NCI-H1417 (cell line): ENCODE data around the gene GNAT1.
A peak's percentile ranks its signal among the peaks of the same experiment; 100 is the strongest.

Source experiments
- DNase-seq, 3 experiments: peaks; one replicate each; lab custom pipeline; 2025; lab: John Stamatoyannopoulos, UW

GNAT1 gene

GRCh38 chr3:50162034-50162883 is 29.2 kb upstream of the GNAT1 start:
- DNase-seq = no peak

- no peak for DNase-seq
Observed at GRCh38 chr3:50163572-50164455, 27.6 kb upstream of the GNAT1 start.

GRCh38 chr3:50164481-50164880 is 26.9 kb upstream of the GNAT1 start:
- DNase-seq = no peak

- no peak for DNase-seq
Observed at GRCh38 chr3:50164984-50165909, 26.2 kb upstream of the GNAT1 start.

GRCh38 chr3:50165910-50166538 is 25.4 kb upstream of the GNAT1 start:
- no peak for DNase-seq

GRCh38 chr3:50166620-50167019 is 24.8 kb upstream of the GNAT1 start:
- DNase-seq = no peak

GRCh38 chr3:50167069-50167840 is 24.2 kb upstream of the GNAT1 start:
- peak in 2 of 3 experiments; percentile 20 to 32 for DNase-seq

- peak in 2 of 3 experiments; percentile 22 to 32 for DNase-seq
Observed at GRCh38 chr3:50167841-50168209, 23.6 kb upstream of the GNAT1 start.

GRCh38 chr3:50168388-50168787 is 23.0 kb upstream of the GNAT1 start:
- DNase-seq = no peak

GRCh38 chr3:50168791-50169190 is 22.6 kb upstream of the GNAT1 start:
- no peak for DNase-seq

GRCh38 chr3:50169232-50169832 is 22.1 kb upstream of the GNAT1 start:
- DNase-seq = no peak

- DNase-seq = no peak
Observed at GRCh38 chr3:50169858-50170257, 21.6 kb upstream of the GNAT1 start.

- DNase-seq = no peak
Observed at GRCh38 chr3:50170689-50171088, 20.7 kb upstream of the GNAT1 start.

GRCh38 chr3:50171540-50172301 is 19.7 kb upstream of the GNAT1 start:
- DNase-seq = no peak

- DNase-seq = no peak
Observed at GRCh38 chr3:50172626-50173220, 18.7 kb upstream of the GNAT1 start.

- no peak for DNase-seq
Observed at GRCh38 chr3:50173685-50174516, 17.5 kb upstream of the GNAT1 start.

GRCh38 chr3:50174517-50174895 is 16.9 kb upstream of the GNAT1 start:
- no peak for DNase-seq

- DNase-seq = peak in 2 of 3 experiments; percentile 1 to 25
Observed at GRCh38 chr3:50174947-50175524, 16.4 kb upstream of the GNAT1 start.
